Inferior parietal cortex (tissue), 1 donor: ENCODE data around the gene ZNF791.
"Not testable (repeated sequence)": the region's sequence is repeated elsewhere in the genome, so short reads cannot be mapped to it uniquely, and the experiment has no call there.

Experiments used
- DNase-seq: peaks from one replicate; pipeline ENCODE4 v3.0.0-alpha.2; 2016; ENCODE audit errors: extremely low spot score

Gene ZNF791

GRCh38 chr19:12610540-12611360 is at the start of gene ZNF791, which contains the start of gene ZNF490:
Gene ZNF791, plus strand, starts transcription at chr19:12610920. Its CDS starts 160 bp downstream, at chr19:12611080.
Gene ZNF490, minus strand, starts transcription at chr19:12610813. Its CDS starts 133 bp downstream, at chr19:12610680.
- peak; percentile 99 for DNase-seq

- DNase-seq: peak; percentile 93
These were observed 46.6 kb upstream of the ZNF791 start for GRCh38 chr19:12564016-12564664.

- not testable (repeated sequence) for DNase-seq
These were observed 44.3 kb upstream of the ZNF791 start for GRCh38 chr19:12566380-12566779.

- DNase-seq: no peak
These were observed 42.8 kb upstream of the ZNF791 start for GRCh38 chr19:12567951-12568350.

- no peak for DNase-seq
These were observed 36.7 kb upstream of the ZNF791 start for GRCh38 chr19:12574036-12574435.

GRCh38 chr19:12578641-12579040 is 32.1 kb upstream of the ZNF791 start:
- DNase-seq: no peak

- DNase-seq: no peak
These were observed 30.5 kb upstream of the ZNF791 start for GRCh38 chr19:12580180-12580694.

- DNase-seq: no peak
These were observed 29.6 kb upstream of the ZNF791 start for GRCh38 chr19:12581100-12581499.

GRCh38 chr19:12596485-12596884 is 14.2 kb upstream of the ZNF791 start:
- no peak for DNase-seq

- DNase-seq: no peak
These were observed 13.7 kb upstream of the ZNF791 start for GRCh38 chr19:12596927-12597548.

GRCh38 chr19:12597594-12597993 is 13.1 kb upstream of the ZNF791 start:
- DNase-seq: no peak

GRCh38 chr19:12603714-12604113 is 7.0 kb upstream of the ZNF791 start:
- DNase-seq: no peak

- DNase-seq: no peak
These were observed 3.9 kb upstream of the ZNF791 start for GRCh38 chr19:12606796-12607195.

- no peak for DNase-seq
These were observed 3.1 kb upstream of the ZNF791 start for GRCh38 chr19:12607631-12608030.

GRCh38 chr19:12611361-12611699 is 610 bp downstream of the ZNF791 start:
- DNase-seq: peak; percentile 69

GRCh38 chr19:12617646-12618045 is 6.9 kb downstream of the ZNF791 start:
- DNase-seq: no peak

GRCh38 chr19:12621253-12622024 is 10.7 kb downstream of the ZNF791 start:
- DNase-seq: not testable (repeated sequence)

- no peak for DNase-seq
These were observed 12.8 kb downstream of the ZNF791 start for GRCh38 chr19:12623361-12624031.

GRCh38 chr19:12626958-12627357 is 16.2 kb downstream of the ZNF791 start:
- no peak for DNase-seq

GRCh38 chr19:12628040-12629022 is 17.6 kb downstream of the ZNF791 start:
- DNase-seq: no peak
